ENCODE data around the gene RNF223. TPM values are rescaled to one million over a fixed set of nuclear protein-coding genes. Genes with fewer than 3 reads are reported as not detected.
A peak's percentile ranks its signal among the peaks of the same experiment; 100 is the strongest.

Gene RNF223
- total and polyA plus RNA-seq, 2 of the 13 experiments (the other 11 are each of a cell fraction or from before 2014, with no cell fraction given): 0.03 TPM; not detected in 1

DNA sequence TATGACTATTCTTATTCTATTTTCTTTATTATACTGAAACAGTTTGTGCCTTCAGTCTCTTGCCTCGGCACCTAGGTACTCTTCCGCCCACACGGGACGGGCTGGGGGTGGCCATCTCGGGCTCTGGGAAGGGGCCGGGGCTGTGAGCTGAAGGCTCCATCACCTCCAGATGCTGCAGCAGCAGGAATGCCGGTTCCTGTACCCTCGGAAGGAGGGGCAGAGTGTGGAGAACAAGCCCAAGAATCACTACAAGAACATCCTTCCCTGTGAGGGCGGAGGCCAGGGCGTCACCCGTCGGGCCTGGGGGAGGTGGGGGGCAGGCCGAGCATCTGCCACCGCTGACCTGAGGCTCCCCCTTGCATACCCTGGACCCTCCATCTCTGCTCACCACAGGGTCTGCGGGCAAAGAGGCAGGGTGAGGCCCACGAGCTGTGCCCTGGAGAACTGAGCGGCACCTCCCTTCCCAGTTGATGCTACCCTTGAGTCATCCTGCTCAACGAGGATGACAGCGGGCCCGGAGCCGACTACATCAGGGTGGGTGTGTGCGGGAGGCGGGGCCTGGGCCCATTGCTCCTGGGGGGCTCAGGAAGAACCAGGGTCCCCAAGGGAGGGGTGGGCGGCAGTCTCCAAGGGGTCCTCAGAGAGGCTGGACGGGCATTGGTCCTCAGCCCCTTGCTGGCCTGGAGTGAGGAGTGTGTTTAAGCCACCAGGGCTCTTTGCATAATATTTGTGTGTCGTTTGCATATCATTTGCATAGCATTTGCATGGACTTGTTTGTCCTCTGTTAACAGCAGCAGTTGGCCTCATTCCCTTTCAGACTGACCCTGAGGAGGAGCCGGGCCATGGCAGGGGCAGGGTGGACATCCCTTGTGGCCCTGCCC is 7.5 kb downstream of the RNF223 start (continued):
- TF ChIP-seq USF2 (IDR thresholded peaks at IDR 0.05; ENCODE audit: low read depth, low read length) (no peak), USF2 (CRISPR knock-in tag; IDR thresholded peaks at IDR 0.05; ENCODE audit: borderline replicate concordance) (no peak), ZNF775 (CRISPR knock-in tag; IDR thresholded peaks at IDR 0.05; ENCODE audit: borderline replicate concordance) (no peak), ATM (IDR thresholded peaks at IDR 0.05; ENCODE audit: borderline replicate concordance) (no peak), ZNF619 (CRISPR knock-in tag; IDR thresholded peaks at IDR 0.05) (no peak), ZKSCAN5 (CRISPR knock-in tag; IDR thresholded peaks at IDR 0.05) (no peak), RFX1 (IDR thresholded peaks at IDR 0.05) (no peak), ELF1 (CRISPR knock-in tag; IDR thresholded peaks at IDR 0.05) (no peak), ZNF281 (CRISPR knock-in tag; IDR thresholded peaks at IDR 0.05; ENCODE audit: borderline replicate concordance) (no peak), AKAP8 (CRISPR knock-in tag; IDR thresholded peaks at IDR 0.05) (peak; percentile 39; the same call in 1 of the 2 replicates), ZBTB3 (CRISPR knock-in tag; IDR thresholded peaks at IDR 0.05; ENCODE audit: borderline replicate concordance, low read depth) (no peak), ZNF687 (CRISPR knock-in tag; IDR thresholded peaks at IDR 0.05) (0 out of 2 replicates have a peak, but pooled peaks have one; percentile 11), AGO2 (optimal IDR thresholded peaks at IDR 0.05; ENCODE audit: low read depth, low read length) (peak; percentile 61), ZNF605 (CRISPR knock-in tag; IDR thresholded peaks at IDR 0.05) (no peak), ZNF431 (CRISPR knock-in tag; IDR thresholded peaks at IDR 0.05; ENCODE audit: borderline replicate concordance, low read depth) (no peak), KDM2A (CRISPR knock-in tag; IDR thresholded peaks at IDR 0.05; ENCODE audit: borderline replicate concordance, low read depth) (0 out of 2 replicates have a peak, but pooled peaks have one; percentile 51)

All from HepG2 (cell line).